HG03521 (cell line): Measurements from ENCODE around the gene CT47A1.
"Not testable (repeated sequence)": the region's sequence is repeated elsewhere in the genome, so short reads cannot be mapped to it uniquely, and the experiment has no call there.

Experiments
- ATAC-seq: cut with Tn5 transposase; IDR thresholded peaks from one replicate; pipeline ENCODE4 v1.9.1; 2021; ENCODE audit warnings: mild to moderate bottlenecking, moderate library complexity; ENCODE audit not compliant: unreplicated experiment

CT47A1 gene

GRCh38 chrX:120985660-120986059 is at the start of gene CT47A1:
Gene CT47A1 (minus strand): TSS chrX:120985760. CDS start chrX:120985529, 231 bp downstream.
- ATAC-seq = not testable (repeated sequence)

GRCh38 chrX:121032531-121032930 is 47.0 kb upstream of the CT47A1 start:
- no peak for ATAC-seq

- ATAC-seq = no peak
Measured at GRCh38 chrX:121030083-121030482, 44.5 kb upstream of the CT47A1 start.

GRCh38 chrX:121028419-121028818 is 42.9 kb upstream of the CT47A1 start:
- no peak for ATAC-seq

- ATAC-seq = no peak
Measured at GRCh38 chrX:121014826-121015225, 29.3 kb upstream of the CT47A1 start.

- no peak for ATAC-seq
Measured at GRCh38 chrX:121013897-121014455, 28.4 kb upstream of the CT47A1 start.

GRCh38 chrX:121011254-121011653 is 25.7 kb upstream of the CT47A1 start:
- ATAC-seq = no peak

- no peak for ATAC-seq
Measured at GRCh38 chrX:121010218-121010617, 24.7 kb upstream of the CT47A1 start.

- ATAC-seq = no peak
Measured at GRCh38 chrX:121009764-121010163, 24.2 kb upstream of the CT47A1 start.

- ATAC-seq = no peak
Measured at GRCh38 chrX:121008920-121009319, 23.4 kb upstream of the CT47A1 start.

GRCh38 chrX:121000589-121000988 is 15.0 kb upstream of the CT47A1 start:
- ATAC-seq = no peak

- no peak for ATAC-seq
Measured at GRCh38 chrX:120999413-120999812, 13.9 kb upstream of the CT47A1 start.

GRCh38 chrX:120956500-120956899 is 29.1 kb downstream of the CT47A1 start, which contains the start of gene CT47A7:
Gene CT47A7 (minus strand): TSS chrX:120956600. CDS start chrX:120956345, 255 bp downstream.
- ATAC-seq = not testable (repeated sequence)
